GM23338 (cell line): ENCODE results near the gene TUG1. TPM values are rescaled to one million over a fixed set of nuclear protein-coding genes. Genes with fewer than 3 reads are reported as not detected.

Experiments
- ATAC-seq: fragments of 200-7000 bp; cut with Tn5 transposase; 3 replicates; pipeline ENCODE4 v1.9.1; 2020
- DNase-seq: peaks from one replicate; pipeline ENCODE4 v3.0.0-alpha.2; 2015; ENCODE audit warnings: low spot score
- H2AFZ ChIP-seq: fragments of 200-600 bp; sonication (generic); 2 replicates; pipeline ENCODE4 v1.8.0; 2016; ENCODE audit warnings: antibody characterized with exemption, mild to moderate bottlenecking, moderate library complexity
- H3F3A ChIP-seq: fragments of 200-600 bp; sonication (generic); replicated peaks from 2 replicates; pipeline ENCODE4 v1.8.0; 2017; ENCODE audit warnings: antibody characterized with exemption, mixed run types, low read depth
- H3K27ac ChIP-seq: fragments of 200-600 bp; sonication (generic); 2 replicates; pipeline ENCODE4 v1.6.1; 2016; ENCODE audit warnings: low read depth
- H3K27me3 ChIP-seq: fragments of 200-600 bp; sonication (generic); 2 replicates; pipeline ENCODE4 v1.8.0; 2016; ENCODE audit warnings: mild to moderate bottlenecking, mixed run types, moderate library complexity; ENCODE audit not compliant: insufficient read depth
- H3K36me3 ChIP-seq: fragments of 200-600 bp; sonication (generic); 2 replicates; pipeline ENCODE4 v1.8.0; 2016; ENCODE audit warnings: mild to moderate bottlenecking; ENCODE audit not compliant: insufficient read depth
- H3K4me1 ChIP-seq: fragments of 200-600 bp; sonication (generic); 2 replicates; pipeline ENCODE4 v1.8.0; 2016; ENCODE audit warnings: mild to moderate bottlenecking, moderate library complexity; ENCODE audit not compliant: insufficient read depth
- H3K4me2 ChIP-seq: fragments of 200-600 bp; sonication (generic); 2 replicates; pipeline ENCODE4 v1.7.1; 2017; ENCODE audit warnings: mixed run types
- H3K4me3 ChIP-seq: fragments of 200-600 bp; sonication (generic); 2 replicates; pipeline ENCODE4 v1.6.1; 2016; ENCODE audit warnings: mixed run types
- H3K79me2 ChIP-seq: fragments of 200-600 bp; sonication (generic); replicated peaks from 2 replicates; pipeline ENCODE4 v1.8.0; 2017; ENCODE audit warnings: mild to moderate bottlenecking; ENCODE audit not compliant: insufficient read depth
- H3K9me2 ChIP-seq: fragments of 200-600 bp; sonication (generic); 2 replicates; pipeline ENCODE4 v1.8.0; 2017; ENCODE audit not compliant: insufficient read depth
- H4K20me1 ChIP-seq: fragments of 200-600 bp; sonication (generic); replicated peaks from 2 replicates; pipeline ENCODE4 v1.8.0; 2017; ENCODE audit warnings: mild to moderate bottlenecking; ENCODE audit not compliant: insufficient read depth
- H3K27ac Mint-ChIP-seq: 2 replicates; pipeline ENCODE4 v1.8.0; 2020; ENCODE audit warnings: inconsistent platforms, mild to moderate bottlenecking, moderate library complexity, mixed read lengths
- H3K27me3 Mint-ChIP-seq: 3 replicates; pipeline ENCODE4 v1.8.0; 2022; ENCODE audit warnings: low read depth, mild to moderate bottlenecking, moderate library complexity, mixed read lengths, inconsistent platforms; ENCODE audit not compliant: insufficient read depth, poor library complexity
- H3K36me3 Mint-ChIP-seq: 3 replicates; pipeline ENCODE4 v1.8.0; 2021; ENCODE audit warnings: low read depth, mild to moderate bottlenecking, inconsistent platforms, moderate library complexity, mixed read lengths
- H3K4me1 Mint-ChIP-seq: 3 replicates; pipeline ENCODE4 v1.8.0; 2020; ENCODE audit warnings: mild to moderate bottlenecking, inconsistent platforms, mixed read lengths
- H3K4me3 Mint-ChIP-seq: 3 replicates; pipeline ENCODE4 v1.8.0; 2021; ENCODE audit warnings: moderate library complexity, mild to moderate bottlenecking, inconsistent platforms, mixed read lengths
- H3K9me3 Mint-ChIP-seq: 3 replicates; pipeline ENCODE4 v1.8.0; 2020; ENCODE audit warnings: moderate library complexity, mild to moderate bottlenecking, inconsistent platforms, mixed read lengths
- EZH2 ChIP-seq: fragments of 200-600 bp; sonication (generic); IDR thresholded peaks from one replicate; pipeline ENCODE4 v1.8.0; 2017; ENCODE audit warnings: antibody characterized with exemption, mild to moderate bottlenecking, low read depth; ENCODE audit not compliant: unreplicated experiment
- EZH2phosphoT487 ChIP-seq: fragments of 200-600 bp; sonication (generic); IDR thresholded peaks from one replicate; pipeline ENCODE4 v1.8.1; 2018; ENCODE audit warnings: antibody characterized with exemption; ENCODE audit not compliant: unreplicated experiment
- JUNB ChIP-seq: IDR thresholded peaks from one replicate; pipeline ENCODE4 v1.6.1; 2016; ENCODE audit warnings: antibody characterized with exemption; ENCODE audit not compliant: unreplicated experiment
- NANOG ChIP-seq: IDR thresholded peaks from 2 replicates; pipeline ENCODE4 v1.6.1; 2016; ENCODE audit warnings: antibody characterized with exemption, borderline replicate concordance
- POLR2AphosphoS5 ChIP-seq: IDR thresholded peaks from 2 replicates; pipeline ENCODE4 v1.6.1; 2016; ENCODE audit warnings: antibody characterized with exemption, low read depth
- ZNF114 ChIP-seq: fragments of 250-450 bp; sonication (Bioruptor Pico); IDR thresholded peaks from 2 replicates; pipeline ENCODE4 v1.5.0; 2020; ENCODE audit warnings: mild to moderate bottlenecking, moderate library complexity
- ZNF331 ChIP-seq: fragments of 250-450 bp; sonication (Bioruptor Pico); IDR thresholded peaks from 2 replicates; pipeline ENCODE4 v1.5.0; 2020; ENCODE audit warnings: low read depth, mild to moderate bottlenecking, moderate library complexity
- polyA plus RNA-seq: library from polyadenylated mRNA; unstranded; fragments of >200 nt; fragmentation: Nextera tagmentation; extraction: Ambion mirVana; gene quantifications from 2 replicates; pipeline ENCODE4 v1.2.1, GENCODE V29; 2016
- total RNA-seq: library from RNA; depleted of rRNA; stranded (reverse); fragments of >200 nt; shearing (Covaris generic); gene quantifications from 2 replicates; pipeline ENCODE4 v1.2.3, GENCODE V29; 2014
- TF ChIP-seq, protein P1 (sequence below): fragments of 250-450 bp; sonication (Bioruptor Pico); IDR thresholded peaks from 2 replicates; pipeline ENCODE4 v1.5.0; 2020; ENCODE audit warnings: mild to moderate bottlenecking, moderate library complexity
- TF ChIP-seq, protein P2 (sequence below), 2 experiments: fragments of 200-600 bp in 1 of 2; sonication (generic) in 1 of 2; conservative IDR thresholded peaks; 2 replicates each; pipeline versions ENCODE4 v1.5.1 to v1.6.1; 2016 to 2017; ENCODE audit warnings: antibody characterized with exemption in 2 of 2, low read depth in 2 of 2, mild to moderate bottlenecking in 2 of 2, moderate library complexity in 1 of 2
- TF ChIP-seq, protein P3 (sequence below): IDR thresholded peaks from one replicate; pipeline ENCODE4 v1.6.1; 2018; ENCODE audit warnings: antibody characterized with exemption; ENCODE audit not compliant: unreplicated experiment

The TUG1 gene
- total and polyA plus RNA-seq, 2 experiments from 2014 or later: 58.3 to 125 TPM

DNA sequence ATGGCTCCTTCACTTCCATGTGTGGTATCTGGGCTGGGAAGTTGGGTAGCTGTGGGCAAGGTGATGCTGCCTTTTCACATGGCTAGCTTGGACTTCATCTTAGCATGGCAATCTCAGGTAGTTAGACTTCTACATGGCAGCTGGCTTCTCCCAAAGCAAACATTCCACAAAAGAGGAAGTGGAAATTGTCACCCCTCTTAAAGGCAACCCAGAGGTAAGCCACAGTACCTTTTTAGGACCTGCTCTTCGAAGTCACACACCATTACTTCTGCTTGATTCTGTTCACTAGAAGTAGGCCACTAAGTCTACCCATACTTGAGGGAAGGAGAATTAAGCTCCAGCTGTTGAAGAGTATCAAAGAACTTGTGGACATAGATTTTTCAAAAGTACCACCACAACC, 25.9 kb downstream of the TUG1 start:
- H3K4me1 ChIP-seq: no peaks in the 10 kb centered on the region
- H3K27me3 ChIP-seq: no peaks in the 10 kb centered on the region
- TF ChIP-seq ZNF331 (CRISPR knock-in tag): no peak
- TF ChIP-seq, protein P1, sequence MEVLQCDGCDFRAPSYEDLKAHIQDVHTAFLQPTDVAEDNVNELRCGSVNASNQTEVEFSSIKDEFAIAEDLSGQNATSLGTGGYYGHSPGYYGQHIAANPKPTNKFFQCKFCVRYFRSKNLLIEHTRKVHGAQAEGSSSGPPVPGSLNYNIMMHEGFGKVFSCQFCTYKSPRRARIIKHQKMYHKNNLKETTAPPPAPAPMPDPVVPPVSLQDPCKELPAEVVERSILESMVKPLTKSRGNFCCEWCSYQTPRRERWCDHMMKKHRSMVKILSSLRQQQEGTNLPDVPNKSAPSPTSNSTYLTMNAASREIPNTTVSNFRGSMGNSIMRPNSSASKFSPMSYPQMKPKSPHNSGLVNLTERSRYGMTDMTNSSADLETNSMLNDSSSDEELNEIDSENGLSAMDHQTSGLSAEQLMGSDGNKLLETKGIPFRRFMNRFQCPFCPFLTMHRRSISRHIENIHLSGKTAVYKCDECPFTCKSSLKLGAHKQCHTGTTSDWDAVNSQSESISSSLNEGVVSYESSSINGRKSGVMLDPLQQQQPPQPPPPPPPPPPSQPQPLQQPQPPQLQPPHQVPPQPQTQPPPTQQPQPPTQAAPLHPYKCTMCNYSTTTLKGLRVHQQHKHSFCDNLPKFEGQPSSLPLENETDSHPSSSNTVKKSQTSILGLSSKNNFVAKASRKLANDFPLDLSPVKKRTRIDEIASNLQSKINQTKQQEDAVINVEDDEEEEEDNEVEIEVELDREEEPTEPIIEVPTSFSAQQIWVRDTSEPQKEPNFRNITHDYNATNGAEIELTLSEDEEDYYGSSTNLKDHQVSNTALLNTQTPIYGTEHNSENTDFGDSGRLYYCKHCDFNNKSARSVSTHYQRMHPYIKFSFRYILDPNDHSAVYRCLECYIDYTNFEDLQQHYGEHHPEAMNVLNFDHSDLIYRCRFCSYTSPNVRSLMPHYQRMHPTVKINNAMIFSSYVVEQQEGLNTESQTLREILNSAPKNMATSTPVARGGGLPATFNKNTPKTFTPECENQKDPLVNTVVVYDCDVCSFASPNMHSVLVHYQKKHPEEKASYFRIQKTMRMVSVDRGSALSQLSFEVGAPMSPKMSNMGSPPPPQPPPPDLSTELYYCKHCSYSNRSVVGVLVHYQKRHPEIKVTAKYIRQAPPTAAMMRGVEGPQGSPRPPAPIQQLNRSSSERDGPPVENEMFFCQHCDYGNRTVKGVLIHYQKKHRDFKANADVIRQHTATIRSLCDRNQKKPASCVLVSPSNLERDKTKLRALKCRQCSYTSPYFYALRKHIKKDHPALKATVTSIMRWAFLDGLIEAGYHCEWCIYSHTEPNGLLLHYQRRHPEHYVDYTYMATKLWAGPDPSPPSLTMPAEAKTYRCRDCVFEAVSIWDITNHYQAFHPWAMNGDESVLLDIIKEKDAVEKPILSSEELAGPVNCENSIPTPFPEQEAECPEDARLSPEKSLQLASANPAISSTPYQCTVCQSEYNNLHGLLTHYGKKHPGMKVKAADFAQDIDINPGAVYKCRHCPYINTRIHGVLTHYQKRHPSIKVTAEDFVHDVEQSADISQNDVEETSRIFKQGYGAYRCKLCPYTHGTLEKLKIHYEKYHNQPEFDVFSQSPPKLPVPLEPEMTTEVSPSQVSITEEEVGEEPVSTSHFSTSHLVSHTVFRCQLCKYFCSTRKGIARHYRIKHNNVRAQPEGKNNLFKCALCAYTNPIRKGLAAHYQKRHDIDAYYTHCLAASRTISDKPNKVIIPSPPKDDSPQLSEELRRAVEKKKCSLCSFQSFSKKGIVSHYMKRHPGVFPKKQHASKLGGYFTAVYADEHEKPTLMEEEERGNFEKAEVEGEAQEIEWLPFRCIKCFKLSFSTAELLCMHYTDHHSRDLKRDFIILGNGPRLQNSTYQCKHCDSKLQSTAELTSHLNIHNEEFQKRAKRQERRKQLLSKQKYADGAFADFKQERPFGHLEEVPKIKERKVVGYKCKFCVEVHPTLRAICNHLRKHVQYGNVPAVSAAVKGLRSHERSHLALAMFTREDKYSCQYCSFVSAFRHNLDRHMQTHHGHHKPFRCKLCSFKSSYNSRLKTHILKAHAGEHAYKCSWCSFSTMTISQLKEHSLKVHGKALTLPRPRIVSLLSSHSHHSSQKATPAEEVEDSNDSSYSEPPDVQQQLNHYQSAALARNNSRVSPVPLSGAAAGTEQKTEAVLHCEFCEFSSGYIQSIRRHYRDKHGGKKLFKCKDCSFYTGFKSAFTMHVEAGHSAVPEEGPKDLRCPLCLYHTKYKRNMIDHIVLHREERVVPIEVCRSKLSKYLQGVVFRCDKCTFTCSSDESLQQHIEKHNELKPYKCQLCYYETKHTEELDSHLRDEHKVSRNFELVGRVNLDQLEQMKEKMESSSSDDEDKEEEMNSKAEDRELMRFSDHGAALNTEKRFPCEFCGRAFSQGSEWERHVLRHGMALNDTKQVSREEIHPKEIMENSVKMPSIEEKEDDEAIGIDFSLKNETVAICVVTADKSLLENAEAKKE (CRISPR knock-in tag): no peak
- Mint-ChIP-seq H3K36me3 (peaks cover 4% of the 10 kb centered on the region; the same call in 2 of the 3 replicates), H3K27ac (no peak overlapping the region), H3K27me3 (peaks cover 2% of the 10 kb centered on the region), H3K4me3 (no peak overlapping the region), H3K9me3 (peaks cover 6% of the 10 kb centered on the region; the same call in 2 of the 3 replicates), H3K4me1 (no peaks in the 10 kb centered on the region)
- H3K9me2 ChIP-seq: peaks cover 13% of the 10 kb centered on the region
- no peaks in the 10 kb centered on the region for H3K79me2 ChIP-seq
- no peaks in the 10 kb centered on the region for H3F3A ChIP-seq
- ATAC-seq (no peak), DNase-seq (no peak)
- no peak overlapping the region for H3K27ac ChIP-seq
- no peak overlapping the region for H3K4me3 ChIP-seq
- H3K4me2 ChIP-seq: no peak overlapping the region
- no peaks in the 10 kb centered on the region for H3K36me3 ChIP-seq
- no peaks in the 10 kb centered on the region for H4K20me1 ChIP-seq
- no peak overlapping the region for H2AFZ ChIP-seq

DNA sequence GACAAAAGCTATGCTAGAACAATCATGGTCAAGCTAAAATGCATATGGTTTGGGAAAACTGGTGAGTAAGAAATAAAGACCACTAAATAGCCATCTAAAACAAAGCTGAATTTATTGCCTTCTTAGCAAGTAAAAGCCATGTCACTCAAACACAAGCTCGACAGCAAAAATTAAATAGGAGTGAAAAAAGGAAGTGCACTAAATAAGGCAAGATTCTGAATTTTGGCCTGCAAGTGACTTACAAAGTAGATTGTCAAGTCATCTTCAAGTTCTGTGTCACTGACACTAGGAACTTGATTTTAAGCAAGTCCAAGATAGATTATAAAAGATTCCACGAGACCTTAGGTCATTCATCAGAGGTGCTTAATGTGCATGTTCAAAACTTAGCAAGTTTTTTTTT, 27.4 kb downstream of the TUG1 start:
- peaks cover 4% of the 10 kb centered on the region; the same call in 2 of the 3 replicates for H3K36me3 Mint-ChIP-seq
- DNase-seq: no peak
- Histone ChIP-seq H3K4me2 (no peak overlapping the region), H3K9me2 (peaks cover 7% of the 10 kb centered on the region), H3K27ac (no peak overlapping the region), H3K27me3 (no peaks in the 10 kb centered on the region), H3F3A (no peaks in the 10 kb centered on the region), H3K4me3 (no peak overlapping the region), H3K79me2 (no peaks in the 10 kb centered on the region), H4K20me1 (no peaks in the 10 kb centered on the region; the same call in 1 of the 2 replicates), H2AFZ (no peak overlapping the region), H3K4me1 (no peaks in the 10 kb centered on the region), H3K36me3 (no peaks in the 10 kb centered on the region)
- peaks cover 6% of the 10 kb centered on the region; the same call in 2 of the 3 replicates for H3K9me3 Mint-ChIP-seq
- no peak for ATAC-seq
- no peak overlapping the region for H3K4me3 Mint-ChIP-seq
- no peaks in the 10 kb centered on the region for H3K4me1 Mint-ChIP-seq
- peaks cover 2% of the 10 kb centered on the region for H3K27me3 Mint-ChIP-seq
- H3K27ac Mint-ChIP-seq: no peak overlapping the region
- TF ChIP-seq JUNB (no peak), NANOG (no peak), ZNF331 (CRISPR knock-in tag) (no peak), EZH2phosphoT487 (no peak), ZNF114 (no peak), POLR2AphosphoS5 (no peak), EZH2 (no peak)
- TF ChIP-seq, protein P2, sequence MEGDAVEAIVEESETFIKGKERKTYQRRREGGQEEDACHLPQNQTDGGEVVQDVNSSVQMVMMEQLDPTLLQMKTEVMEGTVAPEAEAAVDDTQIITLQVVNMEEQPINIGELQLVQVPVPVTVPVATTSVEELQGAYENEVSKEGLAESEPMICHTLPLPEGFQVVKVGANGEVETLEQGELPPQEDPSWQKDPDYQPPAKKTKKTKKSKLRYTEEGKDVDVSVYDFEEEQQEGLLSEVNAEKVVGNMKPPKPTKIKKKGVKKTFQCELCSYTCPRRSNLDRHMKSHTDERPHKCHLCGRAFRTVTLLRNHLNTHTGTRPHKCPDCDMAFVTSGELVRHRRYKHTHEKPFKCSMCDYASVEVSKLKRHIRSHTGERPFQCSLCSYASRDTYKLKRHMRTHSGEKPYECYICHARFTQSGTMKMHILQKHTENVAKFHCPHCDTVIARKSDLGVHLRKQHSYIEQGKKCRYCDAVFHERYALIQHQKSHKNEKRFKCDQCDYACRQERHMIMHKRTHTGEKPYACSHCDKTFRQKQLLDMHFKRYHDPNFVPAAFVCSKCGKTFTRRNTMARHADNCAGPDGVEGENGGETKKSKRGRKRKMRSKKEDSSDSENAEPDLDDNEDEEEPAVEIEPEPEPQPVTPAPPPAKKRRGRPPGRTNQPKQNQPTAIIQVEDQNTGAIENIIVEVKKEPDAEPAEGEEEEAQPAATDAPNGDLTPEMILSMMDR (conservative IDR thresholded peaks at IDR 0.05; ENCODE audit: low read depth in 2 of 2): no peak
- TF ChIP-seq, protein P3, sequence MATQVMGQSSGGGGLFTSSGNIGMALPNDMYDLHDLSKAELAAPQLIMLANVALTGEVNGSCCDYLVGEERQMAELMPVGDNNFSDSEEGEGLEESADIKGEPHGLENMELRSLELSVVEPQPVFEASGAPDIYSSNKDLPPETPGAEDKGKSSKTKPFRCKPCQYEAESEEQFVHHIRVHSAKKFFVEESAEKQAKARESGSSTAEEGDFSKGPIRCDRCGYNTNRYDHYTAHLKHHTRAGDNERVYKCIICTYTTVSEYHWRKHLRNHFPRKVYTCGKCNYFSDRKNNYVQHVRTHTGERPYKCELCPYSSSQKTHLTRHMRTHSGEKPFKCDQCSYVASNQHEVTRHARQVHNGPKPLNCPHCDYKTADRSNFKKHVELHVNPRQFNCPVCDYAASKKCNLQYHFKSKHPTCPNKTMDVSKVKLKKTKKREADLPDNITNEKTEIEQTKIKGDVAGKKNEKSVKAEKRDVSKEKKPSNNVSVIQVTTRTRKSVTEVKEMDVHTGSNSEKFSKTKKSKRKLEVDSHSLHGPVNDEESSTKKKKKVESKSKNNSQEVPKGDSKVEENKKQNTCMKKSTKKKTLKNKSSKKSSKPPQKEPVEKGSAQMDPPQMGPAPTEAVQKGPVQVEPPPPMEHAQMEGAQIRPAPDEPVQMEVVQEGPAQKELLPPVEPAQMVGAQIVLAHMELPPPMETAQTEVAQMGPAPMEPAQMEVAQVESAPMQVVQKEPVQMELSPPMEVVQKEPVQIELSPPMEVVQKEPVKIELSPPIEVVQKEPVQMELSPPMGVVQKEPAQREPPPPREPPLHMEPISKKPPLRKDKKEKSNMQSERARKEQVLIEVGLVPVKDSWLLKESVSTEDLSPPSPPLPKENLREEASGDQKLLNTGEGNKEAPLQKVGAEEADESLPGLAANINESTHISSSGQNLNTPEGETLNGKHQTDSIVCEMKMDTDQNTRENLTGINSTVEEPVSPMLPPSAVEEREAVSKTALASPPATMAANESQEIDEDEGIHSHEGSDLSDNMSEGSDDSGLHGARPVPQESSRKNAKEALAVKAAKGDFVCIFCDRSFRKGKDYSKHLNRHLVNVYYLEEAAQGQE: no peak
